RWPE2 (cell line): Measurements from ENCODE around the gene E2F4.
A peak's percentile ranks its signal among the peaks of the same experiment; 100 is the strongest.

Experiments used
- ATAC-seq: fragments of 200-7000 bp; cut with Tn5 transposase; 3 replicates; pipeline ENCODE4 v1.9.1; 2021; ENCODE audit warnings: low read depth
- DNase-seq: peaks from one replicate; pipeline ENCODE4 v3.0.0-alpha.2; 2020; ENCODE audit warnings: low spot score
- H3K27ac ChIP-seq: fragments of 450-650 bp; 2 replicates; pipeline ENCODE4 v1.5.1; 2017; ENCODE audit warnings: mild to moderate bottlenecking; ENCODE audit not compliant: poor library complexity, severe bottlenecking
- H3K27me3 ChIP-seq: fragments of 250-450 bp; sonication (Bioruptor Pico); 2 replicates; pipeline ENCODE4 v1.5.1; 2021; ENCODE audit warnings: mild to moderate bottlenecking, moderate library complexity; ENCODE audit not compliant: insufficient read depth, poor library complexity, severe bottlenecking
- H3K36me3 ChIP-seq: fragments of 250-450 bp; sonication (Bioruptor Pico); 2 replicates; pipeline ENCODE4 v1.5.1; 2020; ENCODE audit warnings: low read depth, mild to moderate bottlenecking, moderate library complexity
- H3K4me1 ChIP-seq: fragments of 250-450 bp; sonication (Bioruptor Pico); 2 replicates; pipeline ENCODE4 v1.5.1; 2021; ENCODE audit warnings: mild to moderate bottlenecking, moderate library complexity; ENCODE audit not compliant: insufficient read depth, poor library complexity, severe bottlenecking
- H3K4me3 ChIP-seq: fragments of 250-450 bp; sonication (Bioruptor Pico); 2 replicates; pipeline ENCODE4 v1.5.1; 2021; ENCODE audit warnings: mild to moderate bottlenecking, moderate library complexity; ENCODE audit not compliant: severe bottlenecking
- H3K9me3 ChIP-seq: fragments of 250-450 bp; sonication (Bioruptor Pico); 2 replicates; pipeline ENCODE4 v1.5.1; 2021; ENCODE audit warnings: mild to moderate bottlenecking, moderate library complexity; ENCODE audit not compliant: severe bottlenecking
- CTCF ChIP-seq: fragments of 450-650 bp; IDR thresholded peaks from one replicate; pipeline ENCODE4 v1.5.1; 2017; ENCODE audit warnings: mild to moderate bottlenecking, moderate library complexity; ENCODE audit not compliant: poor library complexity, severe bottlenecking

The E2F4 gene

GRCh38 chr16:67190448-67191399 is 1.2 kb upstream of the E2F4 start:
- Histone ChIP-seq H3K4me3 (no peak overlapping the region), H3K36me3 (peaks cover 31% of the 10 kb centered on the region), H3K4me1 (peaks cover 8% of the 10 kb centered on the region), H3K27me3 (no peaks in the 10 kb centered on the region), H3K9me3 (no peaks in the 10 kb centered on the region), H3K27ac (no peak overlapping the region)
- ATAC-seq (no peak), DNase-seq (no peak)
- no peak for TF ChIP-seq CTCF

- TF ChIP-seq CTCF = no peak
- Histone ChIP-seq H3K4me1 (peaks cover 8% of the 10 kb centered on the region), H3K9me3 (no peaks in the 10 kb centered on the region), H3K4me3 (peak overlapping the region; percentile 79), H3K27me3 (no peaks in the 10 kb centered on the region), H3K36me3 (peaks cover 38% of the 10 kb centered on the region), H3K27ac (peak overlapping the region; percentile 61)
- no peak for ATAC-seq
- no peak for DNase-seq
Measured at GRCh38 chr16:67191411-67191994, 452 bp upstream of the E2F4 start.

- ATAC-seq (no peak), DNase-seq (no peak)
- H3K4me3 ChIP-seq = peak overlapping the region; percentile 79
- H3K9me3 ChIP-seq = no peaks in the 10 kb centered on the region
- peaks cover 8% of the 10 kb centered on the region for H3K4me1 ChIP-seq
- peaks cover 52% of the 10 kb centered on the region for H3K36me3 ChIP-seq
- TF ChIP-seq CTCF = no peak
- H3K27ac ChIP-seq = peak overlapping the region; percentile 61
- H3K27me3 ChIP-seq = no peaks in the 10 kb centered on the region
Measured at GRCh38 chr16:67192781-67193361, 916 bp downstream of the E2F4 start.

GRCh38 chr16:67193536-67193935 is 1.6 kb downstream of the E2F4 start:
- H3K27me3 ChIP-seq = no peaks in the 10 kb centered on the region
- peaks cover 59% of the 10 kb centered on the region for H3K36me3 ChIP-seq
- no peak for DNase-seq
- no peak for TF ChIP-seq CTCF
- peak overlapping the region; percentile 61 for H3K27ac ChIP-seq
- peaks cover 10% of the 10 kb centered on the region for H3K4me1 ChIP-seq
- no peak for ATAC-seq
- no peaks in the 10 kb centered on the region for H3K9me3 ChIP-seq
- H3K4me3 ChIP-seq = peak overlapping the region; percentile 79
